ENCODE results near the gene KCNQ1OT1.

KCNQ1OT1 gene

GRCh38 chr11:2662024-2662312, 37.8 kb downstream of the KCNQ1OT1 start:
- peaks cover 42% of the 10 kb centered on the region for H3K36me3 ChIP-seq
- no peaks in the 10 kb centered on the region for H3K27me3 ChIP-seq
- TF ChIP-seq CTCF (IDR thresholded peaks at IDR 0.05): no peak
- H3K4me3 ChIP-seq (ENCODE audit: low read depth in 1 of 2, low read length in 1 of 2): no peak overlapping the region
- no peaks in the 10 kb centered on the region for H3K4me1 ChIP-seq (ENCODE audit: control insufficient read depth in 1 of 2, insufficient read depth in 1 of 2, low read depth in 1 of 2, low read length in 1 of 2)
- H3K9me3 ChIP-seq: no peaks in the 10 kb centered on the region
- no peak overlapping the region for H3K27ac ChIP-seq

GRCh38 chr11:2661173-2662023, 38.4 kb downstream of the KCNQ1OT1 start:
- no peaks in the 10 kb centered on the region for H3K4me1 ChIP-seq (ENCODE audit: control insufficient read depth in 1 of 2, insufficient read depth in 1 of 2, low read depth in 1 of 2, low read length in 1 of 2)
- no peak for TF ChIP-seq CTCF (IDR thresholded peaks at IDR 0.05)
- no peaks in the 10 kb centered on the region for H3K27me3 ChIP-seq
- H3K4me3 ChIP-seq (ENCODE audit: low read depth in 1 of 2, low read length in 1 of 2): no peak overlapping the region
- peaks cover 38% of the 10 kb centered on the region for H3K36me3 ChIP-seq
- H3K9me3 ChIP-seq: no peaks in the 10 kb centered on the region
- no peak overlapping the region for H3K27ac ChIP-seq

DNA sequence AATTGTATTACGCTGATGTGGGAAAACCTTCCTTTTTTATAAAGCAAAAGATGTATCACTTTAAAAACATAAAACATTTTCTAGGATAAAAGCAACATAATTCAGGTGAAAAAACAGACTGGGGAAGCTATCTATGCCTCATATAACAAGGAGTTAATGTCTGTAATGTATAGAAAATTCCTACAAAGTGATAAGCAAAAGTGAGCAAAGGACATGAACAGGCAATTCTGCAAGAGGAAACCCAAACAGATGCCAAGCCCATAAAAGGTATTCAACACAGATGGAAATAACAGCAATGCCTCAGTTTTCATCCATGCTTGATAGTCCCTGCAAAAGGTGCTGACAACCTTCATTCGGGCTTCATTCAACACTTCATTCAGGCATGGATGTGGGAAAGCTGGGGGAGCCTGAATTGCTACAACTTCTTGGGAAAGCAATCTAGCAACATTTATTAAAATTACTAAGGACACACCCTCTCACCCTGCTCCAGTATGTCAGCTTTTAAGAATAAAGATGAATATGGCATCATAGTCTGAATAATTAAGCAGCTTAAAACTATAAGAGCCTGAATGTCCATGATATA, 39.3 kb downstream of the KCNQ1OT1 start:
- no peak overlapping the region for H3K27ac ChIP-seq
- no peaks in the 10 kb centered on the region for H3K27me3 ChIP-seq
- peaks cover 31% of the 10 kb centered on the region for H3K36me3 ChIP-seq
- H3K4me1 ChIP-seq (ENCODE audit: control insufficient read depth in 1 of 2, insufficient read depth in 1 of 2, low read depth in 1 of 2, low read length in 1 of 2): no peaks in the 10 kb centered on the region
- H3K9me3 ChIP-seq: no peaks in the 10 kb centered on the region
- no peak overlapping the region for H3K4me3 ChIP-seq (ENCODE audit: low read depth in 1 of 2, low read length in 1 of 2)
- TF ChIP-seq CTCF (IDR thresholded peaks at IDR 0.05): no peak

- no peak for TF ChIP-seq CTCF (IDR thresholded peaks at IDR 0.05)
- no peaks in the 10 kb centered on the region for H3K9me3 ChIP-seq
- no peak overlapping the region for H3K27ac ChIP-seq
- no peak overlapping the region for H3K4me3 ChIP-seq (ENCODE audit: low read depth in 1 of 2, low read length in 1 of 2)
- H3K27me3 ChIP-seq: no peaks in the 10 kb centered on the region
- H3K36me3 ChIP-seq: peaks cover 11% of the 10 kb centered on the region
- no peaks in the 10 kb centered on the region for H3K4me1 ChIP-seq (ENCODE audit: control insufficient read depth in 1 of 2, insufficient read depth in 1 of 2, low read depth in 1 of 2, low read length in 1 of 2)
Measured at GRCh38 chr11:2657697-2658284, 42.0 kb downstream of the KCNQ1OT1 start.

DNA sequence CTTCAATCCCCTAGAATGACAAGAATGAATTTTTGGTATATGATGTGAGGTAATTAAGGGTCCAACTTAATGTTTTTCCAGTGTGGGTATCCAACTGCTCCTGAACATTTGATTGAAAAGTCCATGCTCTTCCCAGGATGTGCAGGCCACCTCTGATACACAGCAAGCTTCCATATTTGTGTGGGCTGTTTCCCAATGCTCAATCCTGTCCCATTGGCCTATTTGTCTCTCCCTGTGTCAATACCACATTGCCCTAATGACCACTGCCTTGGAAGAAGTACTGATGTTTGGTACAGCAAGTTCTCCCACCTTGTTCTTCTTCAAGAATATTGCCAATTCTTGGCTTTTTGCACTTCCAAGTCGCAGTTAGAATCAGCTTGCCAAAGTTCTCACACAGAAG, 42.9 kb downstream of the KCNQ1OT1 start:
- Histone ChIP-seq H3K4me1 (ENCODE audit: control insufficient read depth in 1 of 2, insufficient read depth in 1 of 2, low read depth in 1 of 2, low read length in 1 of 2) (no peaks in the 10 kb centered on the region), H3K36me3 (peaks cover 1% of the 10 kb centered on the region), H3K27me3 (no peaks in the 10 kb centered on the region), H3K4me3 (ENCODE audit: low read depth in 1 of 2, low read length in 1 of 2) (no peak overlapping the region), H3K9me3 (no peaks in the 10 kb centered on the region), H3K27ac (no peak overlapping the region)
- TF ChIP-seq CTCF (IDR thresholded peaks at IDR 0.05): no peak
